Stimulated activated CD8-positive, alpha-beta memory T cell treated with anti-CD3 and anti-CD28 coated beads, Interleukin-4, amount 100 ng/mL, for 48 hours (primary cell): ENCODE results near the gene CCL26.
"Not testable (repeated sequence)": the region's sequence is repeated elsewhere in the genome, so short reads cannot be mapped to it uniquely, and the experiment has no call there.

ENCODE experiments used
- DNase-seq: peaks from one replicate; pipeline ENCODE4 v3.0.0-alpha.2; 2020

The CCL26 gene

DNA sequence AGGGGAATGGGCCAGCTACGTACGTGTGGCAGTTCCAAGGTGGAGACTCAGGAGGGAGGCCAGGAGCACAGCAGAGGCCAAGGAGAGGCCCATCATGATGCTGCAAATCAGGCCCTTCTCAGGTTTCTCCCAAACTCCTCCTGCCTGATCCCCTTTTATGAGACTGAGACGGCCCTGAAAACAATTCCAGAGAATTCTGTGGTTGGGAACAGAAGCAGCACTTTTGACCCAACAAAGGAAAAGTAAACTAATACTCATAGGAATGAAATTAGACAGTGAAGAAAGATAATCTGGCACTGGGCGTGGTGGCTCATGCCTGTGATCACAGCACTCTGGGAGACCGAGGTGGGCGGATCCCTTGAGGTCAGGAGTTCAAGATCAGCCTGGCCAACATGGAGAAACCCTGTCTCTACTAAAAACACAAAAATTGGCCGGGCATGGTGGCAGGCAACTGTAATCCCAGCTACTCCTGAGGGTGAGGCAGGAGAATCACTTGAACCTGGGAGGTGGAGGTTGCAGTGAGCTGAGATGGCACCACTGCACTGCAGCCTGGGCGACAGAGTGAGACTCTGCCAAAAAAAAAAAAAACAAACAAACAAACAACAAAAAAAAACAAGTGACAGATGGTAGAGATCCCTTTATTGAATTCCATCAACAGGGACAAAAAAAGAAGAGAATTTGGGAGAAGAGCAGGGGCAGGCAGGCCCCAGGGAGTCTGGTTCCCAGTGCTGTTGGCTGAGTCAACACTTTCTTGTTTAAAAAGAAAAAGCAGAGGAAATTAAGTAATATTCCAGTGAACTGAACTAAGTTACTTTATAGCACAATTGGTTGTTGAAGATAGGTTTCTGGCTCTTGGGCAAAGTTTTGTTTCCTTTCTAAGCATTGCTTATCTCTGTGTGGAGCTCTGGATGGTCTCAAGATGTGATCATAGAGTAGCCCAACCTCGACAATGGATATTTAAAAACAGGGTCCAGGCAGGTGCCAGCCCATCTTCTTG, at the start of gene CCL26:
TSS of gene CCL26 (minus strand) at position 131 of the 997 bp plus-strand sequence. CDS start at position 96, 35 bp downstream.
- DNase-seq = no peak

GRCh38 chr7:75820688-75821087, 48.7 kb upstream of the CCL26 start:
- DNase-seq = no peak

DNA sequence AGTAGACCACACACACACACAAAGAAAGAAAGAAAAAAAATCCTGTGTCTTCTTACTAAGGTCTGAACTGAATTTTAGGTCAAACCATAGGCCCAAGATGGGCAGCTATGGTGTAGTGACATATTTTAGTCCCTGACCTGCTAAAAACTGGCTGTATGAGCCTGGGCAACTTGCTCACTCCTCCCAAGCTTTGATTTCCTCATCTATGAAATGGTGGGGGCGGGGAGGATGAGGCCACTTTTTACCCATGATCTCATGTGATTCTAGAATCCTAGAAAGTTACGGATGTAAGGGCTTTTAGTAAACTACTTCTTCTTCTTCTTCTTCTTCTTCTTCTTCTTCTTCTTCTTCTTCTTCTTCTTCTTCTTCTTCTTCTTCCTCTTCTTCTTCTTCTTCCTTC, 47.7 kb upstream of the CCL26 start:
- DNase-seq = no peak

DNA sequence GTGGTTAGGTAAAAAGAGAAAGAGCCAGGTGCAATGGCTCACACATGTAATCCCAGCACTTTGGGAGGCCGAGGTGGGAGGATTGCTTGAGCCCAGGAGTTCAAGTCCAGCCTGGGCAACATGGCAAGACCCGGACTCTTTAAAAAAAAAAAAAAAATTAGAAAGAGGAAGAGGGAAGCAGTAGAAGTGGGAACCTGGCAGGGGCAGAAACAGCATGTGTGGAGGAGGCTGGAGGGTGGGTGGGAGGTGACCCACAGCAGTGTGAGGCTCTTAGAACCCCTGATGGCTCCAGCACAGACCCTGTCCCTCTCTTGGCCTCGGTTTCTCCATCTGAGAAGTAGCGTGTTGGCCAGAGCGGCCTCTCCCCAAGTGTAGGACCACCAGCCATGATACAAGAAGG, 46.5 kb upstream of the CCL26 start:
- DNase-seq = no peak

DNA sequence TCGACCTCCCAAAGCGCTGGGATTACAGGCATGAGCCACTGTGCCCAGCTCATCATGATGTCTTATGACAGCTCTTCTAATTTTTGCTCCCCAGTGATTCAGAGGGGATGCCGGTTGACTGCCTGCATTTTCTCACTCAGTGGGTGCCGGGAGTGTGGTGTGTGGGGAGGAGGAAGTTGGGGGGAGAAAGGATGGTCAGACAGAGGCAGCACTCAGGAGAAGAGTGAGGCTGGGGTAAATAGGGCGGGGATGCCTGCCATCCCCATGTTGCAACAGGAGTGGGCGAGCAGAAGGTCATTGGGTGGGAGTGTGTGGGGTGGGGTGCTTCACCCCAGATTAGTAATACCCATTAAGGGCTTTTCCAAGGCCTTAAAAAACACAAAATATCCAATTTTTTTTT, 45.1 kb upstream of the CCL26 start:
- no peak for DNase-seq

GRCh38 chr7:75815418-75816064, 43.5 kb upstream of the CCL26 start:
- DNase-seq = no peak

DNA sequence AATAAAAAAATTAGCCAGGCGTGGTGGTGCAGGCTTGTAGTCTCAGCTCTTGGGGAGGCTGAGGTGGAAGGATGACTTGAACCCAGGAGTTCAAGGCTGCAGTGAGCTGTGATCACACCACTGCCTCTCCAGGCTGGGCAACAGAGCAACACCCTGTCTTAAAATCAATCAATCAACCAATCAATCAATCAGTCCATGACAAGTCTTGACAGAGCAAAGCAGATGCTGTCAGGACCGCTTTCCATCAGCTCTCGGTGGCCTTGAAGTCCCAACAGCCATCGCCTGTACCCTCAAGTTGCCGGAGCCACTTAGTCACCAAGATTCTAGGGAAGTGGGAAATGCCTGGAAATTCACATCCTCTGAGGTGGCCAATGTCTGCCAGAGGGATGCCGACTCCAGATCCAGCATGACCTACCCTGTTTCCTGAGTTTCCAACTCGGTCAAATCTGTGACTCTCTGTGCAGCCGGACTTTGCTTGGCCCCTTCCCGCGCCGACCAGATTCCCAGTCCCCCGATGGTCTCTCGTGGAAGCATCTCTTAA, 42.5 kb upstream of the CCL26 start:
- no peak for DNase-seq

DNA sequence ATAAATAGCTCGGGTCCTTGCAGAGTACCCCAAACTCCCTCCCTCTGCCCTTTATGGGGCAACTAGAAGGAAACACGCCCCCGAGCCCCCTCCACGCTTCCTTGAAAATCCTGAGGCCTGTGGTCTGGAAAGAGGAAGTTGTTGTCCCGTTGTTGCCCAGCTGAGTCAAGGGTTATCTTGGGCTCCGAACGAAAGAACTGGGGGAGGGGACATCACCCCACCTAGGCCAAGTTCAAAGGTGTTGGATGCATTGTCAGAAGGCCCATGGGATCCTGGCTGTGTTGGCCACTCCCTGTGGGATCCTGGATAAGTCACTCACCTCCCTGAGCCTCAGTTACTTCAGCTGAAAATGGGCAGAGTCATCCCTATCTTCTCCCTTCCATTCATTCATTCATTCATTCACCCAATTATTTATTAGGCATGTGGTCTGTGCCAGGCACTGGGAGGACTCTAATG, 41.8 kb upstream of the CCL26 start, which contains the start of gene CCL24:
TSS of gene CCL24 (minus strand) at position 26 of the 456 bp plus-strand sequence. CDS start 91 bp downstream, outside the sequence.
- no peak for DNase-seq

- no peak for DNase-seq
Measured at GRCh38 chr7:75813084-75813483, 41.1 kb upstream of the CCL26 start.

DNA sequence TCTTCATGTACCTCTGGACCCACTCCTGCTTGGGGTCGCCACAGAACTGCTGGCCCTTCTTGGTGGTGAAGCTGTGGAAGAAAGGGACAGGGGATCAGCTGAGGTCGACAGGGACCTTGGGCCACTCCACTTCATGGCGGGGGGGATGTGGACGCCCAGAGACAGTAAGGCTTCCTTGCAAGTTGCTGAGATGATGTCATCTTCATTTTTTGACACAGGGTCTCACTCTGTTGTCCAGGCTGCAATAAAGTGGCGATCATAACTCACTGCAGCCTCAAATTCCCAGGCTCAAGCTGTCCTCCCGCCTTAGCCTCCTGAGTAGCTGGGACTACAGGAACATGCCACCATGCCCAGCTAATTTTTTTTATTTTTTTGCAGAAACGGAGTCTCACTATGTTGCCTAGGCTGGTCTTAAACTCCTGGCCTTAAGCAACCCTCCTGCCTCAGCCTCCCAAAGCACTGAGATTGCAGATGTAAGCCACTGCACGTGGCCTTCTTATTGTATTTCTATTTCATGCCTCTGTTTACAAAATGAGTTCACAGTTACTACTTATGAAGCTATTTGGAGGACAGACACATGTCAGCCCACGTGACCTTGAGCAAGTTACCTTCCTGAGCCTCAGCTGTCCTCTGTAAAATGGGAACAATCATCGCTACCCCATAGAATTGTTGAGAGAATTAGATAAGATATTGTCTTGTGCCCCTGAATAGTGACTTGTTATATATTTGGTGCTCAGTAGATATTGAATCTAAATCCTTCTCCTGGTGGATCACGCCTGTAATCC, 40.1 kb upstream of the CCL26 start:
- DNase-seq = no peak

DNA sequence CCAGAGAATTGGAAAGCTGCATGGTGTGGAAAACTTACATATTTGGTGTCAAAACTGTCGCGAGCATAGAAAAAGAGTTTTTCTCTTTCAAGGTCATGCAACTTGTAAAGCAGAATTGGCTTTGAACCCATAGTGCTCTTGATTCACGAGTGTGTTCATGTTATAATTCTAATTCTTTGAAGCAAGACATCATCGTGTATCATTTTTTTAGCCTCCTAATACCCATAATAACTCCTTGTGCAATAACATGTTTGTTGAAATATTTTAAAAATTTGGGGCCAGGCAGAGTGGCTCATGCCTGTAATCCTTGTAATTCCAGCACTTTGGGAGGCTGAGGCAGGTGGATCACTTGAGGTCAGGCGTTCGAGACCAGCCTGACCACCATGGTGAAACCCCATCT, 37.4 kb upstream of the CCL26 start:
- DNase-seq = no peak

- no peak for DNase-seq
Measured at GRCh38 chr7:75808106-75808505, 36.1 kb upstream of the CCL26 start.

DNA sequence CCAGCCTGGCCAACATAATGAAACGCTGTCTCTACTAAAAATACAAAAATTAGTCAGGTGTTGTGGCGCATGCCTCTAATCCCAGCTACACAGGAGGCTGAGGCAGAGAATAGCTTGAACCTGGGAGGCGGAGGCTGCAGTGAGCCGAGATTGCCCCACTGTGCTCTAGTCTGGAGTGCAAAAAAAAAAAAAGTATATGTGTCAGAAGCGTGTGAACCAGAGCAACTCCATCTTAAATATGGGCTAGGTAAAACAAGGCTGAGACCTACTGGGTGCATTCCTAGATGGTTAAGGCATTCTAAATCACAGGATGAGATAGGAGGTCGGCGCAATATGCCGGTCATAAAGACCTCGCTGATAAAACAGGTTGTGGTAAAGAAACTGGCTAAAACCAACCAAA, 35.4 kb upstream of the CCL26 start:
- no peak for DNase-seq

DNA sequence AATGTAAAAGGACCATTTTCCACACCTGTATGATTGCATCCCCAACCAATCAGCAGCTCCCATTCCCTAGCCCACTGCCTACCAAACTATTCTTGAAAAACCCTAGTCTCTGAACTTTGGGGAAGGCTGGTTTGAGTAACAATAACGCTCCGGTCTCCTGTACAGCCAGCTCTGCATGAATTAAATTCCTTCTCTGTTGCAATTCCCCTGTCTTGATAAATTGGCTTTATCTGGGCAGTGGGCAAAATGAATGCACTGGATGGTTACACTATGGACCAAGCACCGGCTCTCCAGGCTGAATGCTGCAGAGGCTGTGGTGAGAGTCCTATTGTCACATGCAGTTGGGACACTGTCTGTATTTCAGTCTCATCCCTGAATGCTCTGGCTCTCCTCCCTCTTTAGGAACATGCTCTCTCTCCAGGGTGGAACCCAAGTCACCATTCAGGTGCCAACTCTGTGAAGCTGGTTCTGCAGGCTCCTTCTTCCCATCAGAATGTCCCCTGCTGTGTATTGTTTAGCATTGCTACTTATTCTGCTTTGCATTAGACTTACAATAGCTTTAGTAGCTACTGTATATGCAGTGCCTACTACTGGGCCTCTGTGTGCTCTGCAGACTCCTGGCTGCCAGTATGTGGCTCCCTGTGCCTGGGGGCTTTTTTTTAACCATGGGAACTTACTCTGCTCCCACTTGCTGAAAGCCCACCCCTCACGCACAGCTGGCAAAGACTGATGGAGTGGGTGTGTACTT, 34.7 kb upstream of the CCL26 start:
- no peak for DNase-seq

- no peak for DNase-seq
Measured at GRCh38 chr7:75804705-75805104, 32.7 kb upstream of the CCL26 start.

GRCh38 chr7:75804004-75804403, 32.0 kb upstream of the CCL26 start:
- DNase-seq = no peak

- no peak for DNase-seq
Measured at GRCh38 chr7:75802552-75802821, 30.5 kb upstream of the CCL26 start.

DNA sequence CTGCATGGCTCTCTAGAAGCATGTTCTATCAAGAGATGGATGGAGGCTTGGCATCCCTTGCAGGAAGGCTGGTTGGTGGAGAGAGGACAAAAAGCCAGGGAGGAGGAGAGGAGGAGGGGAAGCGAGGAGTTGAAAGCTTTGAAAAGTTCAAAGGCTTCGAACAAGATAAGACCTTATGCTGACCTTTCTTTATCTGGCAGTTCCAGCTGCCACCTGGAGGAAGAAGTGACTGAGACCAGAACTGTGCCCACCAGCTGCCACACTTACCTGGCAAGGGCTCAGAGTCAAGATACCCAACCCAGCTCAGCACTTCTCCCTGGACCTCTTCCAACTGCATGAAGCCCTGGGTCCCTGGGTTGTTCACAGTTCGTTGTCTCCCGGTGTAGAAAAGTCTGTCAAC, 26.8 kb upstream of the CCL26 start:
- DNase-seq = no peak

DNA sequence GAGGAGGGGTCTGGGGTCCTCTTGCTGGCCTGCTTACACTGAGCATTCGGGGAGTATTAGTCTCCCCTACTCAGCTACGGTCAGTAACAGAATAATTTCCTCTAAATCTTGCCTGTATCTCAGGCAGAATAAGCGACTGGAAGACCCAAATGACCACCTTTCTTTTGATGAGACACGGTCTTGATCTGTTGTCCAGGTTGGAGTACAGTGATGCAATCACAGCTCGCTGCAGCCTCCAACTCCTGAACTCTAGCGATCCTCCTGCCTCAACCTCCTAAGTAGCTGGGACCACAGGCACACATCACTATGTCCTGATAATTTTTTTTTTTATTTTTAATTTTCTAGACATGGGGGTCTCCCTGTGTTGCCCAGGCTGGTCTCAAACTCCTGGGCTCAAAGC, 24.4 kb upstream of the CCL26 start:
- DNase-seq = no peak

DNA sequence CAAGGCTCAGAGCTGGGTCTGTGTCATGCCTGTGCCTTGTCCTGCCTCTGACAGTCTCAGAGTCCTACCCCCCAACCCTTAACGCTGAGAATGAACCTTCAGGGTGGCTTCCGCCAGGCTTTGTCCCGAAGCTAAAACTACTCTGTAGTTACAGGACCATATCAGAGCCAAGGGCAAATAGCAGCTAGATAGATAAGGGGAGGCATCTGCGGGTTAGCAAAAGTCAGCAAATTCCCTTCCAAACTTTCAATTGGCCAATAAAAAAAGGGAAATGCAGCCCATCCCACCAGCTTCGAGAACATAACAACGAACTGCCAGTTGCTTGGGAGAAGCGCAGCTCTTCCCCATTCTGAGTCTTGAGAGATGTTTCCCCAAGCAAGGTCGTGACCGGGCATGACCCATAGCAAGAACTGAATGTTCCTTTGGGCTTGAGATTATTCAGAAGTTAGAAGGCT, 23.8 kb upstream of the CCL26 start:
- DNase-seq = no peak

DNA sequence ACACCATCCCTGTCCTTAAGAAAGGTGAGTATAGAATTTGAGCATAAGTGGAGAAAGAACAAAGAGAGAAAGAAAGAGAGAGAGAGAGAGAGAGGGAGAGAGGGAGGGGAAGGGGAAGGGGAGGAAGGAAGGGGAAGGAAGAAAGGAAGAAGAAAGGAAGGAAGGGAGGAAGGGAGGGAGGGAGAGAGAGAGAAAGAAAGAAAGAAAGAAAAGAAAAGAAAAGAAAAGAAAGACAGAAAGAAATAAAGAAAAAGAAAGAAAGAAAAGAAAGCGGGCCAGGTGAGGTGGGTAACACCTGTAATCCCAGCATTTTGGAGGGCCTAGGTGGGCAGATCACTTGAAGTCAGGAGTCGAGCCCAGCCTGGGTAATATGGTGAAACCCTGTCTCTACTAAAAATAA, 21.7 kb upstream of the CCL26 start:
- DNase-seq = no peak

DNA sequence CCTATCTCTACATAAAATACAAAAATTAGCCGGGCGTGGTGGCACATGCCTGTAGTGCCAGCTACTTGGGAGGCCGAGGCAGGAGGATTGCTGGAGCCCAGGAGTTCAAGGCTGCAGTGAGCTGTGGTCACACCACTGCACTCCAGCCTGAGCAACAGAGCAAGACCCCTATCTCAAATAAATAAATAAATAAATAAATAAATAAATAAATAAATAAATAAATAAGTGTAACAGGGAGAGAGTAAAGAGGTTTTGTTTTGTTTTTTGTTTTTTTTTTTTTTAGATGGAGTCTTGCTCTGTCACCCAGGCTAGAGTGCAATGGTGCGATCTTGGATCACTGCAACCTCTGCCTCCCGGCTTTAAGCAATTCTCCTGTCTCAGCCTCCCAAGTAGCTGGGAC, 20.6 kb upstream of the CCL26 start:
- not testable (repeated sequence) for DNase-seq
